HG03469 (cell line): Measurements from ENCODE around the gene ROR2.
"Not testable (repeated sequence)": the region's sequence is repeated elsewhere in the genome, so short reads cannot be mapped to it uniquely, and the experiment has no call there.

ENCODE experiments used
- ATAC-seq: cut with Tn5 transposase; IDR thresholded peaks from one replicate; pipeline ENCODE4 v1.9.1; 2021; ENCODE audit warnings: mild to moderate bottlenecking, moderate library complexity, moderate number of reproducible peaks; ENCODE audit not compliant: unreplicated experiment

The ROR2 gene

DNA sequence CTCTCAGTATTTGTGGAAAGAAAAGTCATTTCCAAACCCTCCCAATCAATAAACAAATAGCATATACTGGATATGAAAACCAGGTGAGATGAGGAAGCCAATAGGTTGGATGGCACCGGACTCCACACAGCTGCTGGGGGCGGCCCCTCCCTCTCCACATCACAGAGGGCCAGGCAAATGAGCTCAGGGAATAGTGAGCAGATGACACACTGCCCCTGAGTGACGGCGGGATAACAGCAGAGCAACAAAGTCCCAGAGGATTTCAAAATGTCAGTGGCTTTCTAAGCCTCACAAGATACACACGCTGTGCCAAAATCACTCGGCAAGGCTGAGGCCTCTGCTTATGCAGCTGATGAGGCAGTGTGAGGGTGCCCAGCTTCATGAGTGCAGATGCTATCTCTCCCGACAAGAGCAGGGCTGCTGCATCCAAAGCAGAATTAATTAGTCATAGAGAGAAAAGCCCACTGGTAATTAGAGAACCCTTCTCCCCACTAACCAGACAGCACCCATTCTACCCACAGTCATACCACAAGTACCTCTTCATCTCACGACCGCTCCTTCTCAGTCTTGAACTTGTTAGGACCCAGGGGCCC is 291.4 kb downstream of the ROR2 start:
- no peak for ATAC-seq

DNA sequence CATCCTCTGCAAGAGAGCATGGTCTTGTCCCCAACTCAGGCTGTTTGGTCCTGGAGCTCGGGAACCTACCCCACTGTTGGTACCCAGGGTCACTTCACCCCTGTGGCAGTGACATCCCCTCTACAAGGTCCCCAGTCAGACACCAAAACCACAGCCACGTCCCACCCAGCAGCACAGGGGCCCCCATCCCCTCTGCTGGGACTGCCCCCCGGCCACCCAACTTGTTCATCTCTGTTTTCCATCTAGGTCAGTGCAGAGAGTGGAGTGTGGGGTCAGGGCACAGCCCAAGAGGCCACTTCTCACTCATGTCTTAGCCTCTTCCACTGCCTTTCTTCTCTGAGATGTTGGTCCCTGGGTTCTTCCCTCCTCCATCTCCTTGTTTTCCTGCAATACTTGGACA is 292.5 kb downstream of the ROR2 start:
- ATAC-seq, result no peak

DNA sequence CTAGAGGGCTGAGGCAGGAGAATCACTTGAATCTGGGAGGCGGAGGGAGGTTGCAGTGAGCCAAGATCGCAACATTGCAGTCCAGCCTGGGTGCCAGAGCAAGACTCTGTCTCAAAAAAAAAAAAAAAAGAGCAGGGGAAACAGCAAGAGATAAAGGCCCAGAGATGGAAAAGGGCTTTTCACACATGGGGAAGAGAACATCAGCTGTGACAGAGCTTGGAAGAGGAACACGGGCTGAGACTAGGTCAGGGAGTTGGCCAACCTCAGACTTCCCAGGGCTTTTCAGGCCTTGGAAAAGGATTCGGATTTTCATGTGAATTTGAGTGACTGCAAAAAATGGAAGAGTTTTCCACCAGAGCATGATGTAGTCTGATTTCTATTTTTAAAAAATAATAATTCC is 294.4 kb downstream of the ROR2 start:
- ATAC-seq, result no peak

DNA sequence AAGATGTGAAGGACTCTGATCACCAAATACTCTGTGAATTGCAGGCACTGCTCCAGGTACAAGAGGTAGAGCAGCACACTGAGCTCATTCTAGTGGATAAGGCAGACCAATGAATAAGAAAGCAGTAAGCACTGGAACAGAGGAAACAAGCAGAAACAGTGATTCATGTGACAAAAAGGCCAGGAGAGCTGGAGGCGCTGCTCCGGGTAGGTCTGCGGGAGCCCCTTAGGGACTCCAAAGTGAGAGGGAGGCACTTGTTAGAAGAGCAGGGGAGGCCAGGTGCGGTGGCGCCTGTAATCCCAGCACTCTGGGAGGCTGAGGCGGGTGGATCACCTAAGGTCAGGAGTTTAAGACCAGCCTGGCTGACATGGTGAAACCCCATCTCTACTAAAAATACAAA is 294.8 kb downstream of the ROR2 start:
- no peak for ATAC-seq

DNA sequence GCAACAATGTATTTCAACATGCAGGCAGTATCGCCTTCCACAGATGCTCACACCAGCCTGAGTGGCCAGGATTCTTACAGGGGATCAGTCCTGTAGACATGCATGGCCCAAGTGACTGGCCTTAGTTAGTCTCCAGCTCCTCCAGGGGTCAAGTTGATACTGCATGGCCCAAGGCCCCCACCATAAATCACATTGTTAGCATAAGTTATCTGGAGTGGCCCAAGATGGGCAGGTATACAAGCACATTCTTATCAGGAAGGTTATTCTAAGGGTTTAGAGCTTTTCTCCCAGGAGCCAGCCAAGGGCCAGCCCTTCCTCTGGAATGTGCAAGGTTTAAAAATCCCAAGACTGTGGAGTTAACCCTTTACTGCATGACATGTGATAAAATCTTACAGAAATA is 295.5 kb downstream of the ROR2 start:
- ATAC-seq, result no peak

DNA sequence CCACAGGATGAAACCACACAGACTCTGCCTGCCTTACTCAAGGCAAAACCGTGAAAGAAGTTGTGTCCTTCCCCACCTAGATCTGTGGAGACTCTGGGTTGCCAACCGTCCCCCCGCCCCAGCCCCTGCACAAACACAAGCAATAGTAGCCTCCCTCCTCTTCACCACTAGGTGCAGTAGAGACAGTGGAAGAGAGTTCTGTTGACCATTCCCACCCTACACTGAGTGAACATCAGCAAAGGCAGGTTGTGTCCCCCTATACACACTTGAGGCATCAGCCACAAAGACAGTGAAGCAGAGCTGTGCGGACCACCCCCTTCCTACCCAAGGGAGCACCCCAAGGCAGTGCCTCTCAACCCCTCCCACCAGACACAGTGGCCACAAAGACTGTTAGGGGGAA is 302.7 kb downstream of the ROR2 start:
- no peak for ATAC-seq

DNA sequence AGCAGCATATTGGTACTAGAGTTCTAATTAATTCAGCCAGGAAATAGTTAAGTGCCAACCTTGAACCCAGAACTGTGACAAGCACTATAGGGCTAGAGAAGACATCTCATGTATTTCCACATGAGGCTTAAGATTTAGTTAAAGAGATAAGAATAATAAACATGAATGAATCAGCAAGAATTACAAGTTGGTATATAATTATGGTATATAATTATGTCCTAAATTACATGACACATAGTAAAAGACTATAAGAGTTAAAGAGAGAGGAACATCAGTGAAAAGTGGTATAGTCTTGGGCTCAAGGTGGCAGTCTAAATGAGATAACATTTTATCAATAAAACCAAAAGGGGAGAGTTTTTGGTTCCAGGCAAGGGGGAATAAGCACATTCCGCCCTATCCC is 303.3 kb downstream of the ROR2 start:
- no peak for ATAC-seq

DNA sequence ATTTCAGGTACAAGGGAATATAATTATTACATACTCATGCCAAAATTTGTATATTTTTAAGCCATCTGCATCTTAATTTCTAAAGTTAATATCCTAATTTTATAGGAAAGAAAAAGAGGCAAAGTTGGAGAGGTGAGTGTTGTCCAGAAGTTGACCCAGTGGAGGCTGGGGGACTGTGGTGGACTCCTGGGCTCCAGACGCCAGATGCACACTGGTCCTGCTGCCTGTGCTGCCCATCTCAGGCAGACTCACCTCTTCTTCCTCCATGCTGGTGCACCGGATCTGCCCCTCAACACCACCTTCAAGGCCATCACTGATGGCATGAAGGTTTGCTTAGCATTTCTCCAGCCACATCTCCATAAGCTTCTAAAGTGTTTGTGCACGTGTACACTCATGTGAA is 305.6 kb downstream of the ROR2 start:
- no peak for ATAC-seq

DNA sequence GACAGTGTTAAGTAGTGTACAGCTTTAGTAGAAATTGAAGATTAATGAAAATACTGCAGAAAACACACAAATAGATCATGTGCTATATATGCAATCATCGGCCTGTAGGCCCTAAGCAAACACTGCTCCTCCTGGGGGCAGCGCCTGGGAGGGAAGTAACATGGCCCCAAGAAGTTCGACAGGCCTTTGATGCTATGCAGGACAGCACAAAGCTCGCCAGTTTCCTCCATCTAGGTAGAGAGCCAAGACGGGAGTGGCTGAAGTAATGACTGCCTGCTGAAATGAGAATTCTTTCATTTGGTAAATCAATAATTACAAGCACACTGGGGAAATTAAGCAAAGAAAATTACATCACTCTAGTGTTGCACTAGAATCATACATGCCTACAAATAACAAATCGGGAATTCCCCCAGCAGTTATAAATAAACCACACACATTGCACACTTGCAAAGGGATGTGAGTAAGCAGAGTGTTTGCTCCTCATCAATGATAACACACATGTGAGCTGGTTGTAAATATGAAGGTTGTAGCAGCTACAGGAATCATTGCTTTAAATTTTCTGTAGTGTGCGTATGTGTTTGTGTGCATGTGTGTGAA is 306.4 kb downstream of the ROR2 start:
- no peak for ATAC-seq

DNA sequence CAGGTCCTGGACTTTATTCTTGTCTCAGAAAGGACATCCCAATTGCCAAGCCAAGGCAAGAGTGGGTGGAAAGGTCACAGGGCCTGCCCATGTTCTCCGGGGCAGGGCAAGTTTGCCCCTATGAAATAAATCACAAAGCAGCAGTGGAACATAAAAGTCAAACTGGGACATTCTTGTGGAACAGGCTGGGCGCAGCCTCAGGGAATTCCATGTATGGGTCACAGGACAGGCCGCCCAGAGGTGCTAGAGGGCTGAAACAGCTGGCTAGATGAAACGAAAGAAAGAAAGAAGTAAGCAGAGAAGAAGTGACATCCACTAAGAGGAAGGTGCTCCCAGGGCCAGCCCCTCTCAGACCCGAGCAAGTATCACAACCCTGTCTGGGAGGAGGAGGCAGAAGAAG is 307.3 kb downstream of the ROR2 start:
- no peak for ATAC-seq

DNA sequence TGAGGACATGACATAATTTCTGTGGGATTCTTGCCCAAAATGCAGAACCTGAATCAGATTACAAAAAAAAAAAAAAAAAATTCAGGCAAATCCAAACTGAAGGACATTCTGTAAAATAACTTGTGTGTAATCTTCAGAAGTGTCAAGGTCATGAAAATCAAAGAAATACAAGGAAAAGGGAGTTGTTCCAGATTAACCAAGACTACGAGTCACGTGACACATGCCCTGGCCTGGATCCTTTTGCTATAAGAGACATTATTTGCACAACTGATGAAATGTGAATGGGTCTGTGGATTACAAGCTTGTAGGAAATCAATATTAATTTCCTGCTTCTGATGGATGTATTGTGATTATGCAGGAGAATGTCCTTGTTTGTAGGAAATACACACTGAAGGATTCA is 309.6 kb downstream of the ROR2 start:
- no peak for ATAC-seq

DNA sequence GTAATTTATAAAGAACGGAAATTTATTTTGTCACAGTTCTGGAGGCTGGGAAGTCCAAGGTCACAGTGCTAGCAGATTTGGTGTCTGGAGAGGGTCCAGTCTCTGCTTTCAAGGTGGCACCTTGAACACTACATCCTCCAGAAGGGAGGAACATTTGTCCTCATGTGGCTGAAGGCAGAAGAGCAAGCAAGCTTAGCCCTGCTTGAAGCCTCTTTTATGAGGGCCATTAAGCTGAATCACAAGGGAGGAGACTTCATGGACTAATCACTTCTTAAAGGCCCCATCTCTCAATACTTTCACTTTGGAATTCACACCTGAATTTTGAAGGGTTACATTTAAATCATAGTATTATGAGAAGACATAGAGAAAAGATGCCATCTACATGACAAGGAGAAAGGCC is 311.0 kb downstream of the ROR2 start:
- ATAC-seq, result no peak

DNA sequence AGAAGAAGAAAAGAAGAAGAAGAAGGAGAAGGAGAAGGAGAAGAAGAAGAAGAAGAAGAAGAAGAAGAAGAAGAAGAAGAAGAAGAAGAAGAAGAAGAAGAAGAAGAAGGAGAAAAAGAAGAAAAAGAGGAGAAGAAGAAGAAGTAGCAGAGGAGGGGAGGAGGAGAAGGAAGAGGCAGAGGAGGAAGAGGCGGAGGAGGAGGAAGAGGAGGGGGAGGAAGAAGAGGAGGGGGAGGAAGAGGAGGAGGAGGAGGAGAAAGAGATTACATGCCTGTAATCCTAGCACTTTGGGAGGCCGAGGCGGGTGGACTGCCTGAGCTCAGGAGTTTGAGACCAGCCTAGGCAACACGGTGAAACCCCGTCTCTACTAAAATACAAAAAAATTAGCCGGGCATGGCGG is 315.2 kb downstream of the ROR2 start:
- ATAC-seq, result not testable (repeated sequence)

DNA sequence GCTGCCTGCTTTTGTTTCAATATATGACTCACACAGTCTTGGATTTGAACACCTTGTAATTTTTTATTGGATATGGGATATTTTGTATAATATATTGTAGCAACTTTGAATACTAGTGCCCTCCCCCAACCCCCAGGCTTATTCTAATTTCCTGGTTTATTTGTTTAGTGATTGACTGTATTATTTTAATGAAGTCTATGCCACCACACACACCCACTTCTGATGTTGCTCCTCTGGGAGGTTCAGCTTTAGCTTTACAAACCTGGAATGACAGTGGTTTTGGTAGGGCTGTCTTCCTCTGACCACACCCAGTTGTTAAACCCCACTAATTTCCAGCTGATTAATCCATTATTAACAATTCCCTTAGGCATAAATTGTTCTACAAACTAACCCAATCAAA is 320.3 kb downstream of the ROR2 start:
- no peak for ATAC-seq

DNA sequence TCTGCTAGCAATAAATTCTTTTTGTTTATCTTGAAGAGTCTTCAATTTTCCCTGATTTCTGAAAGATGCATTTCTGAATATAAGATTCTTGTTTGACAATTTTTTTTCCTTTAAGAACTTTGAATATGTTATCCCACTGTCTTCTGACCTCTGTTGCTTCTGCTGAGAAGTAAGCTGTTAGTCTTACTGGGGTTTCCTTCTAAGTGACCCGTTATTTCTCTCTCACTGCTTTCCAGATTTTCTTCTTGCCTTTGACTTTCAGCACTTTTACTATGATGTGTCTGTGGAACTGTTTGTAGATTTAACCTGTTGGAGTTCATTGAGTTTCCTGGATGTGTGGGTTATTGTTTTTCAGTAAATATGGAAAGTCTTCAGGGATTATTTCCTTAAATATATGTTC is 321.1 kb downstream of the ROR2 start:
- no peak for ATAC-seq

DNA sequence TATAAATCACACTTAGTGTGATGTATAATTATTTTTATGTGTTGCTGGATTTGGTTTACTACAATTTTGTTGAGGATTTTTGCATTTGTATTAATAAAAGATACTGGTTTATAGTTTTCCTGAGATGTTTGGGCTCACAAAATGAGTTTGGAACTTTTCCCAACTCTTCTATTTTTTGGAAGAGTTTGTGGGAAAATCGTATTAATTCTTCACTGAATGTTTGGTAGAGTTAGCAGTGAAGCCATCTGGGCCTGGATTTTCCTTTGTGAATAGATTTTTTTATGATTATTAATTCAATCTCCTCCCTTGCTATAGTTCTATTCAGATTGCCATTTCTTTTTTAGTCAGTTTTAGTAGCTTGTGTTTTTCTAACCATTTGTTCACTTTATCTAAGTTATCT is 324.7 kb downstream of the ROR2 start:
- ATAC-seq, result no peak

DNA sequence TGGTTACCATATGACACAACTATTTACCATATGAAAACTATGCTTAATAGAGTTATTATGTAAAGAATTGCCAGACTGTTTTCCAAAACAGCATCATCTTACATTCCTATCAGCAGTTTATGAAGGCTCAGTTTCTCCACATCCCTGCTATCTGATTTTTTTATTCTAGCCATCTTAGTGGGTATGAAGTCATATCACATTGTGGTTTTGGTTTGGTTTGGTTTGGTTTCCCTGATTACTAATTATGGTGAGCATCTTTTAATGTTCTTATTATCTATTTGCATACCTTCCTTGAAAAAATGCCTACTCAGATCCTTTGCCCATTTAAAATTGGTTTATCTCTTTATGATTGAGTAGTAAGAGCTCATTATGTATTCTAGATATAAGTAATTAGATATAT is 327.0 kb downstream of the ROR2 start:
- no peak for ATAC-seq

DNA sequence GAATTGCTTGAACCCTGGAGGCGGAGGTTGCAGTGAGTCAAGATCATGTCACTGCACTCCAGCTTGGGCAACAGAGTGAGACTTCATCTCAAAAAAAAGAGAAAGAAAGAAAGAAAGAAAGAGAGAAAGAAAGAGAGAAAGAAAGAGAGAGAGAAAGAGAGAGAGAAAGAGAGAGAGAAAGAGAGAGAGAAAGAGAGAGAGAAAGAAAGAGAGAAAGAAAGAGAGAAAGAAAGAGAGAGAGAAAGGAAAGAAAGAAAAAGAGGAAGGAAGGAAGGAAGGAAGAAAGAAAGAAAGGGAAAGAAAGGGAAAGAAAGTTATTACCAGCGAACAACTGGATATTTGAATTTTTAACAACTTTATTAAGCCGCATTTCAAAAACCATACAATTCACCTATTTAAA is 327.9 kb downstream of the ROR2 start:
- ATAC-seq, result not testable (repeated sequence)

DNA sequence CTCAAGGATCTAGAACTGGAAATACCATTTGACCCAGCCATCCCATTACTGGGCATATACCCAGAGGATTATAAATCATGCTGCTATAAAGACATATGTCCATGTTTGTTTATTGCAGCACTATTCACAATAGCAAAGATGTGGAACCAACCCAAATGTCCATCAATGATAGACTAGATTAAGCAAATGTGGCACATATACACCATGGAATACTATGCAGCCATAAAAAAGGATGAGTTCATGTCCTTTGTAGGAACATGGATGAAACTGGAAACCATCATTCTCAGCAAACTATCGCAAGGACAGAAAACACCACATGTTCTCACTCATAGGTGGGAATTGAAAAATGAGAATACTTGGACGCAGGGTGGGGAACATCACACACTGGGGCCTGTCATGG is 336.0 kb downstream of the ROR2 start:
- ATAC-seq, result not testable (repeated sequence)

DNA sequence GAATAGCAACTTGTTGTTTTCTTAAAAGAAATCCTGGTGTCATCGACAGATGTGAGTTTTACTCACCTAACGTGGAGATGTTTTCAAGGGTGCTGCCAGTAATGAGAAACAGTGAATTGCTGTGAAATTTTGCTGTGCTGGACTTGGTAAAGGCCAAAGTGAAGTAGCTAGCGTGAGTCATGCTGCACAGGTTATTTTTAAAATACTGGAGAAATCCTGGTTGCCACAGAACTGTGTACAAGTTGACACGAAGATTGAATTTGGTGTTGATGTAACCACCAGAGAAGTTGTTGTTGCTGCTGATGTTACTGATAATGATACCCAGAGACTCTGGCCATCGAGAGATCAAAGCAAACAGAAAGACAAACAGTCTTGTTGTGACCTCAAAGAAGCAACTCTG is 338.4 kb downstream of the ROR2 start:
- ATAC-seq, result no peak

DNA sequence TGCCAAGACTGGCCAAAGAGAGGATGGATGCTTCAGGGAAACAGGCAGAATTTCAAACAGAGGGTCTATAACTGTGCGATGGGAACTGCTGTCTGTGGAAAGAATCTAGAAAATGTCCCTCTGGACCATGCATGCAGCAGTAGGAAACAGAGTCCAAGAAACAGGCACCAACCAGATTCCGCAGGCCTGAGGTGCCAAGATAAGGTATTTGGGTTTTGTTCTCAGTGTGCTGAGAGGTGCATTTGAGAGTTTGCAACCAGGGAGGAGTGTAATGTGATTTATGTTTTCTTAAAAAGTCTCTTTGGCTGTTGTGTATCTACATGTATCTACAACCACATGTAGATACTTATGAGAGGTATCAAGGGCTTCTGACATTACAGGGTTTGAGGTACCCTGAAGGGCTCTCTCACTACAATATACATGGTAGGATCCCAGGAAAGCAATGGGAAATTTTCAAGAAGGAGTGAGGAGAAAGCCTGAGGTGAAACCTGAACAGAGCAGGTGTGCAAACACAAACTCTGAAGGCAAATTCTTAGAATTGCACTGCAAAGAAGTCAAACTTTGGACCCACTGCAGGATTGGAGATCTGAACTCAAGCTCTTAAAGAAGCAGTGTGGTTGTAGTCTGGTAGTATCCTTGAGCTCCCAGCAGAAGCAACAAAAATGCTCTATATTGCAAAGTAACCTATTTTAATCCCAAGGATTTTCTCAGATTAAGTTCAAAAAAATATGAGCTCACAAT is 343.6 kb downstream of the ROR2 start:
- no peak for ATAC-seq

DNA sequence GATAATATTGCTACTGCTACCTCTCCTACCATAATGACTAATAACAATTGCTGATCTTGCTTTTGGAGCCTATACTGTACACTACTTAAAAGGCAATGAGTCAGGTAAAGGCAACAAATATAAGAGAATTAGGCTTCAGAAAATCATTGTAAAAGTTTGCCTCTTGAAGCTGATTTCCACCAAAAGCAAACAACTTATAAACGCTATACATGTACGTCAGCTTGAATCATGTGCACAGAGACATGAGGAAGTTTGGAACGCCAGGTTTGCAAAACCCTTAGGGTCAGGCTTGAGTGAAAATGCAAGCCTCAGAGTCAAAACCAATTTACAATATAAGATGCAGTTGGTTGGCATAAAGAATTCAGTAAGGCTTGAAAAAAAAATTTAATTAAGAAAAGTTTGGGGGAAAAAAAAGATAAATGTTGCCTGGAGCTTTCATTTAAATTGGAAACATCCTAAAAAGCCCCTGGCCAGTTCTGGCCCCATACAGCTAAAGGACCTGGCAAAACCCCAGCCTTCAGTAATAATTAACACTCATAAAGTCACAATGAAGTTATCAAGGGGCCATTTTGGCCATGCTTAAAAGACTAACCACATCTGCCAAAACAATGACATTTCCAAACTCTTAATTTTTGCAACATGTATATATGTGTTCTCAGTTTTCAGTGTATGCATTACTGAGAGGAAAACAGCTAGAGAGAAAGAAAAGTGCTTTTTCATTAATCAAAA is 345.4 kb downstream of the ROR2 start:
- ATAC-seq, result no peak
